Mesenchymal stem cell (in vitro differentiated cells and primary cell): ENCODE measurements around the gene MRFAP1L1.

Source experiments
- DNase-seq: peaks from one replicate; pipeline ENCODE4 v3.0.0-alpha.2; 2013
- H2AFZ ChIP-seq: one replicate; pipeline ENCODE4 v1.6.1; 2013; ENCODE audit warnings: low read depth, mild to moderate bottlenecking, control low read depth, inconsistent platforms, low read length, moderate library complexity
- H2AK5ac ChIP-seq: 2 replicates; pipeline ENCODE4 v1.6.1; 2013; ENCODE audit warnings: low read length, moderate library complexity, mild to moderate bottlenecking, inconsistent platforms; ENCODE audit not compliant: severe bottlenecking
- H2BK120ac ChIP-seq: one replicate; pipeline ENCODE4 v1.6.1; 2013; ENCODE audit warnings: low read depth, mild to moderate bottlenecking, inconsistent platforms, low read length, moderate library complexity
- H2BK12ac ChIP-seq, 2 experiments: one replicate each; pipeline ENCODE4 v1.6.1; 2013; ENCODE audit warnings: inconsistent platforms in 2 of 2, low read length in 2 of 2, mild to moderate bottlenecking in 2 of 2, moderate library complexity in 2 of 2, control low read depth in 1 of 2
- H2BK15ac ChIP-seq: one replicate; pipeline ENCODE4 v1.6.1; 2013; ENCODE audit warnings: mild to moderate bottlenecking, low read depth, inconsistent platforms; ENCODE audit not compliant: poor library complexity, severe bottlenecking
- H2BK5ac ChIP-seq: 2 replicates; pipeline ENCODE4 v1.6.1; 2013; ENCODE audit warnings: low read depth, mild to moderate bottlenecking, low read length, control low read depth, inconsistent platforms; ENCODE audit not compliant: poor library complexity, severe bottlenecking
- H3K14ac ChIP-seq, 2 experiments: one replicate each; pipeline ENCODE4 v1.6.1; 2013; ENCODE audit warnings: inconsistent platforms in 2 of 2, low read length in 2 of 2, control low read depth in 1 of 2, mild to moderate bottlenecking in 1 of 2, moderate library complexity in 1 of 2
- H3K18ac ChIP-seq, 2 experiments: one replicate each; pipeline ENCODE4 v1.6.1; 2013; ENCODE audit warnings: inconsistent platforms in 2 of 2, low read length in 2 of 2, control low read depth in 1 of 2, low read depth in 1 of 2, mild to moderate bottlenecking in 1 of 2
- H3K23ac ChIP-seq, 2 experiments: one replicate each; pipeline ENCODE4 v1.6.1; 2013; ENCODE audit warnings: inconsistent platforms in 2 of 2, low read length in 2 of 2, mild to moderate bottlenecking in 2 of 2, moderate library complexity in 2 of 2, control low read depth in 1 of 2
- H3K27ac ChIP-seq: 2 replicates; pipeline ENCODE4 v1.5.1; 2013; ENCODE audit warnings: mild to moderate bottlenecking, moderate library complexity, low read length, control low read depth, inconsistent platforms; ENCODE audit not compliant: poor library complexity, severe bottlenecking
- H3K27me3 ChIP-seq, 2 experiments: 2 replicates each; pipeline versions ENCODE4 v1.6.1 to v1.7.0; 2013; ENCODE audit warnings: low read length in 2 of 2, mild to moderate bottlenecking in 2 of 2, moderate library complexity in 2 of 2, control low read depth in 1 of 2, inconsistent platforms in 1 of 2; ENCODE audit not compliant: control insufficient read depth in 1 of 2, insufficient read depth in 1 of 2
- H3K36me3 ChIP-seq, 2 experiments: 2 replicates each; pipeline versions ENCODE4 v1.6.1 to v1.7.0; 2013; ENCODE audit warnings: low read length in 2 of 2, control low read depth in 1 of 2, inconsistent platforms in 1 of 2, low read depth in 1 of 2, mild to moderate bottlenecking in 1 of 2; ENCODE audit not compliant: insufficient read depth in 2 of 2, control insufficient read depth in 1 of 2
- H3K4ac ChIP-seq, 2 experiments: one replicate each; pipeline ENCODE4 v1.6.1; 2013; ENCODE audit warnings: inconsistent platforms in 2 of 2, low read length in 2 of 2, mild to moderate bottlenecking in 2 of 2, moderate library complexity in 2 of 2, control low read depth in 1 of 2, low read depth in 1 of 2
- H3K4me1 ChIP-seq: 2 replicates; pipeline ENCODE4 v1.6.1; 2013; ENCODE audit warnings: low read depth, low read length, control low read depth; ENCODE audit not compliant: control insufficient read depth, insufficient read depth
- H3K4me2 ChIP-seq: 2 replicates; pipeline ENCODE4 v1.6.1; 2013; ENCODE audit warnings: low read length, mild to moderate bottlenecking, inconsistent platforms; ENCODE audit not compliant: poor library complexity, severe bottlenecking
- H3K4me3 ChIP-seq, 2 experiments: 2 replicates each; pipeline versions ENCODE4 v1.5.1 to v1.7.0; 2013; ENCODE audit warnings: low read length in 2 of 2, mild to moderate bottlenecking in 2 of 2, control low read depth in 1 of 2, low read depth in 1 of 2; ENCODE audit not compliant: insufficient read depth in 1 of 2
- H3K79me1 ChIP-seq: replicated peaks from 2 replicates; pipeline ENCODE4 v1.6.1; 2013; ENCODE audit warnings: mild to moderate bottlenecking, control low read depth, low read length, inconsistent platforms; ENCODE audit not compliant: poor library complexity, severe bottlenecking
- H3K9ac ChIP-seq: 2 replicates; pipeline ENCODE4 v1.7.0; 2013; ENCODE audit warnings: mild to moderate bottlenecking, low read length, moderate library complexity
- H3K9me3 ChIP-seq: 2 replicates; pipeline ENCODE4 v1.7.0; 2013; ENCODE audit warnings: mild to moderate bottlenecking, low read length; ENCODE audit not compliant: control insufficient read depth
- H4K8ac ChIP-seq: one replicate; pipeline ENCODE4 v1.6.1; 2013; ENCODE audit warnings: inconsistent platforms, mild to moderate bottlenecking, low read length, moderate library complexity
- H4K91ac ChIP-seq: one replicate; pipeline ENCODE4 v1.6.1; 2013; ENCODE audit warnings: mild to moderate bottlenecking, low read length, inconsistent platforms
- WGBS: methylation state at CpG from one replicate; pipeline ENCODE4 v1.1.7; 2013; ENCODE audit warnings: mixed read lengths; 5-methylcytosine and 5-hydroxymethylcytosine counted together

Gene MRFAP1L1

DNA sequence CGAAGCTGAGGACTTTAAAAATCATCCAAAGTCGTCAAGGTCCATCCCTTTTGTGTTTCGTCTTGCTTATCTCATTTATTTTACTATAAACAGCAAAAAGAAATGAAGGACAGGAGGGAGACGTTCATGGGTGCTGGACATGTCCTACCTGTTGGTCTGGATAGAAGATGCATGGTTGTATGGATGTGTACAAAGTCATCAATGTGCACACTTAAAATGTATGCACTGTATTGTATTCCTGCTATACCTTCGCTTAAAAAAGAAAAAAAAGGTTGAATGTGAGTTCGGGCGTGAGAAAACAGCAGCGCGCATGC lies 6.0 kb upstream of the MRFAP1L1 start:
- Histone ChIP-seq H3K36me3 (peaks cover 0 to 3% of the 10 kb centered on the region in 2 experiments), H3K9ac (peak overlapping the region; percentile 88), H3K27me3 (no peaks in the 10 kb centered on the region), H3K4ac (no peak overlapping the region), H4K91ac (no peak overlapping the region), H4K8ac (peak overlapping the region; percentile 59), H3K23ac (no peak overlapping the region), H3K4me2 (peak overlapping the region; percentile 63), H3K79me1 (peaks cover 2% of the 10 kb centered on the region), H3K4me3 (peak overlapping the region; percentile 86 to 88), H3K27ac (no peak overlapping the region), H2BK15ac (no peak overlapping the region), H3K18ac (peak overlapping the region in 1 of 2 experiments; percentile 63), H3K14ac (no peak overlapping the region), H3K4me1 (peaks cover 2% of the 10 kb centered on the region), H2BK5ac (no peak overlapping the region), H2AFZ (no peak overlapping the region), H2BK120ac (no peak overlapping the region), H2AK5ac (no peak overlapping the region), H3K9me3 (no peaks in the 10 kb centered on the region), H2BK12ac (no peak overlapping the region)
- DNase-seq, result no peak
- WGBS, result 12% methylated on average over 6 of the region's 9 CpGs

DNA sequence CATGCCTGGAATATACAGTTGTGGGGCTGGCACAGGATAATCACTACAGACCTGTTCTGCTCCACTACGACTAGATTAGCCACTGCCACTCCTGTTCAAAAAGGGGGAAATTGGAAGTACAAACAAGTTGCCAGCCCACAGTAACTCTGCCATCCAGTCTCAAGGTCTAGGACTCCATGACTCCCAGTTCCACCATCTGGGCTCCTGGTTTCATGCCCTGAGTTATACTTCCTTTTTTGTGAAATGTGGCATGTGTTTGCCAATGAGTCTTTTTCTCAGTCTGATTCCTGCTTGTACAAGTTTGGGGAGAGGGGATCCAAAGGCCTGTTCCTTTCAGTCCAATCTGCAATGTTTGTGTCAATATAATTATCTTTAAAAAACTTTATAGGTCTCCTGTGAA lies 5.3 kb upstream of the MRFAP1L1 start:
- Histone ChIP-seq H2AFZ (no peak overlapping the region), H3K23ac (no peak overlapping the region), H4K91ac (no peak overlapping the region), H2AK5ac (no peak overlapping the region), H3K27ac (no peak overlapping the region), H3K27me3 (no peaks in the 10 kb centered on the region), H3K14ac (no peak overlapping the region), H2BK5ac (no peak overlapping the region), H3K9me3 (no peaks in the 10 kb centered on the region), H3K4ac (no peak overlapping the region), H3K4me1 (no peaks in the 10 kb centered on the region), H2BK120ac (no peak overlapping the region), H2BK15ac (no peak overlapping the region), H3K4me2 (no peak overlapping the region), H4K8ac (no peak overlapping the region), H3K79me1 (peaks cover 2% of the 10 kb centered on the region), H3K4me3 (no peak overlapping the region), H2BK12ac (peak overlapping the region in 1 of 2 experiments; percentile 6), H3K18ac (no peak overlapping the region), H3K36me3 (peaks cover 0 to 3% of the 10 kb centered on the region in 2 experiments), H3K9ac (peak overlapping the region; percentile 88)
- WGBS, result 100% methylated on average over 1 of the region's 1 CpG
- no peak for DNase-seq

DNA sequence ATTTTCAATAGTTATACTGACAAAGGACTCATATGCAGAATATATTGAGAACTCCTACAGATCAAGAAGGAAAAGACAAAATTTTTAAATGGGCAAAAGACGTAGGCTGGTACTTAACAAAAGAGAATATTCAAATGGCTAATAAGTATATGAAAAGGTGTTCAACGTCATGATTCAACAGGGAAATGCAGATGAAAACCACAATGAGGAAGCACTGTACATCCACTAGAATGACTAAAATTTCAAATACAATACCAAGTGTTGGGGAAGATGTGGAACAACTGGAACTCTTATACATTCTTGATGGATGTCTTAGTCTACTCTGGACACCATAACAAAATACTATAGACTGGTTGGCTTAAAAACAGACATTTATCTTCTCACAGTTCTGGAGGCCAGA lies 1.3 kb upstream of the MRFAP1L1 start:
- Histone ChIP-seq H3K4me1 (no peaks in the 10 kb centered on the region), H3K27ac (no peak overlapping the region), H3K27me3 (no peaks in the 10 kb centered on the region), H3K4me3 (no peak overlapping the region), H4K91ac (no peak overlapping the region), H3K4me2 (no peak overlapping the region), H2BK120ac (no peak overlapping the region), H3K9ac (no peak overlapping the region), H3K14ac (no peak overlapping the region), H2AFZ (no peak overlapping the region), H3K18ac (no peak overlapping the region), H4K8ac (no peak overlapping the region), H2BK5ac (no peak overlapping the region), H3K79me1 (peaks cover 7% of the 10 kb centered on the region), H3K4ac (no peak overlapping the region), H2BK12ac (no peak overlapping the region), H3K9me3 (no peaks in the 10 kb centered on the region), H2AK5ac (no peak overlapping the region), H2BK15ac (no peak overlapping the region), H3K36me3 (peaks cover 0 to 20% of the 10 kb centered on the region in 2 experiments), H3K23ac (no peak overlapping the region)
- DNase-seq, result no peak
- WGBS, result 100% methylated on average over 1 of the region's 2 CpGs

DNA sequence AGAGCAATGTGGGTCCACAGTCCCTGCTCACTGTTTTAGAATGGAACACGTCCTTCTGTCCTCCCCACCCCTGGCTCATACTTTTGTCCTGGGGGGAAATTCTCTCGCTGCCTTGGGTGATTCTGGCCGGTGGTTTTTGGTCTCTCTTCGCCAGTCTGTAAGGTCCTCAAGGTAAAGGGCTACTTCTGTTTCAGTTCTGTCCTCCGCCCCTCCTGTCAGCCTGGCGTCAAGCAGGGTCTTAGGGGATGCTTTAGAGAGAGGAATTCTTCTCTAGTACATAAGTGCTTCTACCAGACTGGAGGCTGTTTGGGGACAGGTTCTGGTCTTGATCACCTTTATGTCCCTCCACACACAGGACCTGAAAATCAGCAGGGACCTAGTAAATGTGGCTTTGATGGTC lies 617 bp upstream of the MRFAP1L1 start:
- Histone ChIP-seq H2AFZ (peak overlapping the region; percentile 58), H3K4me3 (peak overlapping the region; percentile 34 to 98), H2BK5ac (no peak overlapping the region), H3K4me1 (no peaks in the 10 kb centered on the region), H2BK12ac (no peak overlapping the region), H3K23ac (no peak overlapping the region), H3K9me3 (no peaks in the 10 kb centered on the region), H2AK5ac (no peak overlapping the region), H3K9ac (peak overlapping the region; percentile 95), H3K79me1 (peaks cover 10% of the 10 kb centered on the region), H3K18ac (peak overlapping the region in 1 of 2 experiments; percentile 34), H4K91ac (no peak overlapping the region), H3K27ac (peak overlapping the region; percentile 24), H2BK15ac (no peak overlapping the region), H3K4me2 (peak overlapping the region; percentile 83), H3K36me3 (peaks cover 0 to 21% of the 10 kb centered on the region in 2 experiments), H3K4ac (peak overlapping the region in 1 of 2 experiments; percentile 60), H3K27me3 (no peaks in the 10 kb centered on the region), H2BK120ac (no peak overlapping the region), H3K14ac (no peak overlapping the region), H4K8ac (no peak overlapping the region)
- DNase-seq, result no peak
- WGBS, result 9% methylated on average over 4 of the region's 6 CpGs
